B cell (primary cell): ENCODE measurements around the gene RGP1. TPM values are rescaled to one million over a fixed set of nuclear protein-coding genes. Genes with fewer than 3 reads are reported as not detected.

Experiments used
- ATAC-seq: fragments of 200-7000 bp; cut with Tn5 transposase; one replicate; pipeline ENCODE4 v1.10.0; 2021; ENCODE audit warnings: low read depth, mild to moderate bottlenecking, moderate number of reproducible peaks, moderate library complexity
- CTCF ChIA-PET: fragments of 350-600 bp; sonication (Branson Sonifier 250); formaldehyde crosslinking; loops from one replicate; lab custom pipeline; 2021; ENCODE audit warnings: antibody characterized with exemption, inconsistent platforms; lab: Charles Lee
- POLR2A ChIA-PET: fragments of 350-600 bp; sonication (Branson Sonifier 250); formaldehyde crosslinking; loops from one replicate; lab custom pipeline; 2021; ENCODE audit warnings: antibody characterized with exemption; lab: Charles Lee
- DNase-seq: peaks from one replicate; pipeline ENCODE4 v3.0.0; 2013
- H2AFZ ChIP-seq: 2 replicates; pipeline ENCODE4 v1.6.1; 2012; ENCODE audit warnings: mild to moderate bottlenecking, low read depth, low read length; ENCODE audit not compliant: insufficient read depth, poor library complexity, severe bottlenecking
- H3K27ac ChIP-seq, 2 donors: 1 replicate in 1 of 2; 2 replicates in 1 of 2; pipeline ENCODE4 v1.5.1; 2012 to 2013; ENCODE audit warnings: low read length in 2 of 2, mild to moderate bottlenecking in 2 of 2, moderate library complexity in 1 of 2
- H3K27me3 ChIP-seq, 4 experiments: fragments of 200-600 bp in 1 of 4; sonication (generic) in 1 of 4; replicated peaks in 1 of 4; 1 replicate in 2 of 4; 2 replicates in 2 of 4; pipeline versions ENCODE4 v1.6.1 to v1.7.0; 2013 to 2016; ENCODE audit warnings: low read length in 3 of 4, mild to moderate bottlenecking in 2 of 4, mixed read lengths in 1 of 4, moderate library complexity in 1 of 4; ENCODE audit not compliant: insufficient read depth in 4 of 4, control insufficient read depth in 3 of 4; ENCODE audit errors: control extremely low read depth in 1 of 4
- H3K36me3 ChIP-seq, 2 experiments: replicated peaks in 1 of 2; 1 replicate in 1 of 2; 2 replicates in 1 of 2; pipeline versions ENCODE4 v1.6.1 to v1.7.1; 2013; ENCODE audit warnings: low read length in 1 of 2; ENCODE audit not compliant: insufficient read depth in 2 of 2, control insufficient read depth in 1 of 2; ENCODE audit errors: control extremely low read depth in 1 of 2, extremely low read depth in 1 of 2
- H3K4me1 ChIP-seq, 2 donors: fragments of 200-600 bp in 1 of 2; sonication (generic) in 1 of 2; 1 replicate in 1 of 2; 2 replicates in 1 of 2; pipeline versions ENCODE4 v1.5.1 to v1.6.1; 2013 to 2017; ENCODE audit warnings: low read length in 2 of 2; ENCODE audit not compliant: control insufficient read depth in 2 of 2, insufficient read depth in 2 of 2
- H3K4me2 ChIP-seq: replicated peaks from 2 replicates; pipeline ENCODE3; 2012; ENCODE audit warnings: mild to moderate bottlenecking, low read depth, low read length; ENCODE audit not compliant: poor library complexity, severe bottlenecking
- H3K4me3 ChIP-seq, 5 experiments: fragments of 200-600 bp in 1 of 5; sonication (generic) in 1 of 5; 1 replicate in 3 of 5; 2 replicates in 2 of 5; pipeline versions ENCODE4 v1.5.1 to v1.7.0; 2011 to 2016; ENCODE audit warnings: low read length in 4 of 5, mild to moderate bottlenecking in 4 of 5, low read depth in 2 of 5, control low read depth in 1 of 5, moderate library complexity in 1 of 5; ENCODE audit not compliant: insufficient read depth in 1 of 5; ENCODE audit errors: control extremely low read depth in 1 of 5, extremely low read depth in 1 of 5
- H3K79me2 ChIP-seq: fragments of 200-600 bp; sonication (generic); one replicate; pipeline ENCODE4 v1.6.0; 2016; ENCODE audit warnings: low read length; ENCODE audit not compliant: control insufficient read depth, insufficient read depth
- H3K9ac ChIP-seq: fragments of 200-600 bp; sonication (generic); 2 replicates; pipeline ENCODE4 v1.6.1; 2017; ENCODE audit warnings: mild to moderate bottlenecking, low read length, moderate library complexity
- H3K9me3 ChIP-seq, 3 donors: one replicate each; pipeline versions ENCODE4 v1.6.1 to v1.7.1; 2013; ENCODE audit warnings: low read length in 2 of 3; ENCODE audit not compliant: control insufficient read depth in 2 of 3, insufficient read depth in 1 of 3; ENCODE audit errors: control extremely low read depth in 1 of 3
- H4K20me1 ChIP-seq: 2 replicates; pipeline ENCODE4 v1.6.0; 2012; ENCODE audit warnings: mild to moderate bottlenecking, low read length; ENCODE audit not compliant: insufficient read depth, control insufficient read depth, poor library complexity, severe bottlenecking
- H3K27ac Mint-ChIP-seq: one replicate; pipeline ENCODE4 v1.8.0; 2021; ENCODE audit warnings: mixed read lengths
- H3K27me3 Mint-ChIP-seq: one replicate; pipeline ENCODE4 v1.8.0; 2021; ENCODE audit warnings: mixed read lengths
- H3K4me1 Mint-ChIP-seq: one replicate; pipeline ENCODE4 v1.8.0; 2021; ENCODE audit warnings: mixed read lengths
- H3K4me3 Mint-ChIP-seq: one replicate; pipeline ENCODE4 v1.8.0; 2021; ENCODE audit warnings: mixed read lengths
- H3K9me3 Mint-ChIP-seq: one replicate; pipeline ENCODE4 v1.8.0; 2022; ENCODE audit warnings: mixed read lengths; ENCODE audit not compliant: insufficient read depth
- EZH2 ChIP-seq: IDR thresholded peaks from 2 replicates; pipeline ENCODE4 v1.6.1; 2012; ENCODE audit warnings: borderline replicate concordance, low read depth, mild to moderate bottlenecking, moderate library complexity, low read length; ENCODE audit not compliant: insufficient read depth, poor library complexity, severe bottlenecking
- WGBS: methylation state at CpG from one replicate; pipeline ENCODE4 v1.1.5; 2013; ENCODE audit warnings: missing lambda C conversion rate; ENCODE audit not compliant: insufficient coverage; 5-methylcytosine and 5-hydroxymethylcytosine counted together
- intact Hi-C: fragments of 100-400 bp; cut with micrococcal nuclease; formaldehyde crosslinking; loops from one replicate; pipeline ENCODE4 v1.10.0; 2022
- polyA plus RNA-seq: library from polyadenylated mRNA; depleted of rRNA; stranded (reverse); fragments of >200 nt; gene quantifications from 2 replicates; pipeline ENCODE4 v1.2.3, GENCODE V29; 2012
- total RNA-seq, 2 donors: library from RNA; stranded (reverse); fragments of 120-200 nt in 1 of 2; gene quantifications; 1 replicate in 1 of 2; 2 replicates in 1 of 2; pipeline versions ENCODE4 v1.2.3 to v1.2.4, GENCODE V29; 2013 to 2022
- TF ChIP-seq, protein P1 (sequence below): fragments of 200-600 bp; IDR thresholded peaks from one replicate; pipeline ENCODE4 v1.8.0; 2022; ENCODE audit warnings: antibody characterized with exemption, mild to moderate bottlenecking

The RGP1 gene
- total and polyA plus RNA-seq, 2 donors (not counting 1 experiment from before 2014, with no cell fraction given): 17.6 to 42.3 TPM

GRCh38 chr9:35714123-35714522 lies 35.0 kb upstream of the RGP1 start:
- Mint-ChIP-seq H3K9me3 (no peaks in the 10 kb centered on the region), H3K4me1 (peaks cover 15% of the 10 kb centered on the region), H3K27me3 (no peaks in the 10 kb centered on the region), H3K27ac (no peak overlapping the region), H3K4me3 (no peak overlapping the region)
- Histone ChIP-seq H3K4me1 (peaks cover 8 to 14% of the 10 kb centered on the region in 2 donors), H3K27ac (no peak overlapping the region), H3K36me3 (peaks cover 8 to 90% of the 10 kb centered on the region in 2 experiments), H3K27me3 (no peaks in the 10 kb centered on the region), H3K9me3 (no peaks in the 10 kb centered on the region), H2AFZ (no peak overlapping the region), H4K20me1 (peaks cover 31% of the 10 kb centered on the region), H3K4me2 (no peak overlapping the region), H3K9ac (no peak overlapping the region), H3K4me3 (no peak overlapping the region), H3K79me2 (peaks cover 41% of the 10 kb centered on the region)
- DNase-seq (no peak), ATAC-seq (no peak)
- TF ChIP-seq, protein P1, sequence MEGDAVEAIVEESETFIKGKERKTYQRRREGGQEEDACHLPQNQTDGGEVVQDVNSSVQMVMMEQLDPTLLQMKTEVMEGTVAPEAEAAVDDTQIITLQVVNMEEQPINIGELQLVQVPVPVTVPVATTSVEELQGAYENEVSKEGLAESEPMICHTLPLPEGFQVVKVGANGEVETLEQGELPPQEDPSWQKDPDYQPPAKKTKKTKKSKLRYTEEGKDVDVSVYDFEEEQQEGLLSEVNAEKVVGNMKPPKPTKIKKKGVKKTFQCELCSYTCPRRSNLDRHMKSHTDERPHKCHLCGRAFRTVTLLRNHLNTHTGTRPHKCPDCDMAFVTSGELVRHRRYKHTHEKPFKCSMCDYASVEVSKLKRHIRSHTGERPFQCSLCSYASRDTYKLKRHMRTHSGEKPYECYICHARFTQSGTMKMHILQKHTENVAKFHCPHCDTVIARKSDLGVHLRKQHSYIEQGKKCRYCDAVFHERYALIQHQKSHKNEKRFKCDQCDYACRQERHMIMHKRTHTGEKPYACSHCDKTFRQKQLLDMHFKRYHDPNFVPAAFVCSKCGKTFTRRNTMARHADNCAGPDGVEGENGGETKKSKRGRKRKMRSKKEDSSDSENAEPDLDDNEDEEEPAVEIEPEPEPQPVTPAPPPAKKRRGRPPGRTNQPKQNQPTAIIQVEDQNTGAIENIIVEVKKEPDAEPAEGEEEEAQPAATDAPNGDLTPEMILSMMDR: no peak
- no peak for TF ChIP-seq EZH2
- 97% methylated on average over 5 of the region's 6 CpGs for WGBS
- CTCF ChIA-PET: interaction anchor here (0.9 to 20.4 kb wide), 5 partner anchors 13 to 103 kb away, joined by 3 to 195 read pairs (median 3); partner anchors contain the start of genes CREB3, TLN1 and TPM2
- POLR2A ChIA-PET: interaction anchor here (1.2 kb wide), 1 partner anchor 54 kb away, joined by 3 read pairs; no protein-coding TSS in a partner anchor
- intact Hi-C loops: no loop called here

DNA sequence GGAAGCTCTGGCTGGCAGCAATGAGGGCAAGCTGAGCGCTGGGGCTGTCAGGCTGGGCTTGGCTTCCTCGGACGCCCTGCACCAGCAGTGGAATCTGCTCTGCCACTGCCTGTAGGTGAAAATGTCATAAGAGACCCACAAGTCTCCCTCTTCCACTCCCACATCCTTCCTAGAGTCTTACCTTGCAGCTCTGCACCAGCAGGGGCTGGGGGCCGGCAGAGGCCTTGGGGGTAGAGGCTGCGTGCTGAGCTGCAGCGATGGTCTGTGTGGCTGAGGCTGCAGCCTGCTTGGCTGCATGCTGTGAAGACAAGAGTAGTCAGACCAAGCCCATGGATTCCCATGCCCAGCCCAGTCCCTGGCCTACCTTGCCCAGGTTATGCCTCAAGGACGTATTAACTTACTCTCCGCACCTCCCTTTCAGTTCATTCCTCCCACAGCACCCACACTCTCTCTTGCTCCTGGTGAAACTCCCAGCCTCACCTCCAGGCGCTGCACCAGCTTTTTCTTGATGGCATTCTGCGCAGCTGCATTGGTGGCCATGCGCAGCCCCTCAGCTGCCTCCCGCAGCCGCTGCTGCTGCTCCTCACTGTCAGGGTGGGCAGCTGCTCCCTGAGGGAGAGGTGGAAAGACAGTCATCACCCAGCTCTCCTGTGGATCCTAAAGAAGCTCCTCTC lies 34.4 kb upstream of the RGP1 start:
- ATAC-seq (no peak), DNase-seq (no peak)
- Mint-ChIP-seq H3K9me3 (no peaks in the 10 kb centered on the region), H3K4me3 (no peak overlapping the region), H3K27me3 (no peaks in the 10 kb centered on the region), H3K27ac (no peak overlapping the region), H3K4me1 (peaks cover 21% of the 10 kb centered on the region)
- ChIA-PET CTCF (interaction anchor here (0.9 to 20.4 kb wide), 5 partner anchors 13 to 103 kb away, joined by 3 to 195 read pairs (median 3); partner anchors contain the start of genes CREB3, TLN1 and TPM2), POLR2A (interaction anchor here (0.6 to 1.2 kb wide), 2 partner anchors 13 to 54 kb away, joined by 3 read pairs; no protein-coding TSS in a partner anchor)
- Histone ChIP-seq H3K27ac (no peak overlapping the region), H3K9me3 (no peaks in the 10 kb centered on the region), H3K79me2 (peaks cover 41% of the 10 kb centered on the region), H3K4me3 (no peak overlapping the region), H3K9ac (no peak overlapping the region), H2AFZ (no peak overlapping the region), H3K4me1 (peaks cover 14 to 20% of the 10 kb centered on the region in 2 donors), H3K4me2 (no peak overlapping the region), H3K36me3 (peaks cover 8 to 92% of the 10 kb centered on the region in 2 experiments), H4K20me1 (peaks cover 35% of the 10 kb centered on the region), H3K27me3 (no peaks in the 10 kb centered on the region)
- 98% methylated on average over 12 of the region's 13 CpGs for WGBS
- TF ChIP-seq, protein P1: no peak
- no peak for TF ChIP-seq EZH2
- intact Hi-C loops: no loop called here
